ENCODE data around the gene EDARADD. TPM values are rescaled to one million over a fixed set of nuclear protein-coding genes. Genes with fewer than 3 reads are reported as not detected.
A peak's percentile ranks its signal among the peaks of the same experiment; 100 is the strongest.

Gene EDARADD
- total RNA-seq, 4 donors from 2014 or later, result 4.6 to 9.6 (median 5.5) TPM

DNA sequence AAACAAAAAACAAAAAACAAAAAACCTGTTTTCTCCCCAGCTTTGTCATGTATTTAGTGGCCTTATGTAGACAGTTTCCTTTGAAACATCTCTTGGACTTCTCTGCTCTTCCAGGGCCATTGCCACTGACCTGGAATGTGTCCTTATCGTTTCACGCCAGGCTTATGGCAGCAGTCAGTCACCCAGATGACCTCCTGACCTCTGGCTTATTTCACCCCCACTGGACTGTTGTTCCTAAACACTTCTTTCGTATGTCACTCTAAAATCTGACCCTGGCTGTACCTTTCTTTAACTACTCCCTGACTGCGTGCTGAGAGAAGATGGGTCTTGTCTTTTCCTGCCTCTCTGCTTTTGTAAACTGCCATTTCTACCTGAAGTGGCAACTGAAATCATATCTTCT lies 138.8 kb downstream of the EDARADD start:
- Histone ChIP-seq H3K27ac (no peak overlapping the region), H3K4me1 (peaks cover 0 to 47% (median 4%) of the 10 kb centered on the region in 3 donors), H3K9me3 (no peaks in the 10 kb centered on the region), H3K36me3 (peaks cover 0 to 64% (median 0%) of the 10 kb centered on the region in 3 donors), H3K27me3 (no peaks in the 10 kb centered on the region), H3K4me3 (no peak overlapping the region)
- intact Hi-C loops (cut with DNase I), result no loop called here
- TF ChIP-seq POLR2A (IDR thresholded peaks at IDR 0.05), result no peak
- TF ChIP-seq, protein P1, sequence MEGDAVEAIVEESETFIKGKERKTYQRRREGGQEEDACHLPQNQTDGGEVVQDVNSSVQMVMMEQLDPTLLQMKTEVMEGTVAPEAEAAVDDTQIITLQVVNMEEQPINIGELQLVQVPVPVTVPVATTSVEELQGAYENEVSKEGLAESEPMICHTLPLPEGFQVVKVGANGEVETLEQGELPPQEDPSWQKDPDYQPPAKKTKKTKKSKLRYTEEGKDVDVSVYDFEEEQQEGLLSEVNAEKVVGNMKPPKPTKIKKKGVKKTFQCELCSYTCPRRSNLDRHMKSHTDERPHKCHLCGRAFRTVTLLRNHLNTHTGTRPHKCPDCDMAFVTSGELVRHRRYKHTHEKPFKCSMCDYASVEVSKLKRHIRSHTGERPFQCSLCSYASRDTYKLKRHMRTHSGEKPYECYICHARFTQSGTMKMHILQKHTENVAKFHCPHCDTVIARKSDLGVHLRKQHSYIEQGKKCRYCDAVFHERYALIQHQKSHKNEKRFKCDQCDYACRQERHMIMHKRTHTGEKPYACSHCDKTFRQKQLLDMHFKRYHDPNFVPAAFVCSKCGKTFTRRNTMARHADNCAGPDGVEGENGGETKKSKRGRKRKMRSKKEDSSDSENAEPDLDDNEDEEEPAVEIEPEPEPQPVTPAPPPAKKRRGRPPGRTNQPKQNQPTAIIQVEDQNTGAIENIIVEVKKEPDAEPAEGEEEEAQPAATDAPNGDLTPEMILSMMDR (IDR thresholded peaks at IDR 0.05), result no peak
- no peak for DNase-seq
- 84 to 89% methylated on average over 4 of the region's 4 CpGs for WGBS, 2 donors

DNA sequence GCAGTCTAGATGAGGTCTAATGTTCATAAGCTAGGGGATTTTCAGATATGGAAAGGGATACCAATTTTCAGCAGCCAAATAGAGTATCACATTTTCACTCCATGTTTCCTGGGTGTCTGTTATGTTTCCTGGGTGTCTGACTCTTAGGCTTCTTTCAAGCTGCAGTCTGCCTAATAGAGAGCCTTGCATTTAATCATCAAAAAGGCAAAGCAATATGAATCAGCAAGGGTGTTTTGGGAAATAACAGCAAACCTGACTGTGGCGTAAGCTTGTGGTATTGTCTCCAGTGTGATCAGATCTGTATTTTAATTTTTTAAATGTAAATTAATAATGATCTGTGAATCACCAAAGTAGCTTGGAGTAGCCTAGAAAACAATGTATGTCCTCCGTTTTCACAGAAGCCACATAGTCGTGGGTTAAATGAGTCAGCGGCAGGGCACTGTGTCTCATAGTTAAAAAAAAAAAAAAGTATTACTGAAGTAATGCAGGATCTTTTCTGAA lies 140.1 kb downstream of the EDARADD start:
- H3K4me1 ChIP-seq, result peaks cover 0 to 47% (median 4%) of the 10 kb centered on the region in 3 donors
- no peaks in the 10 kb centered on the region for H3K27me3 ChIP-seq
- peak overlapping the region in 1 of 4 donors; percentile 29 for H3K27ac ChIP-seq
- H3K9me3 ChIP-seq, result no peaks in the 10 kb centered on the region
- WGBS, 2 donors, result 18 to 46% methylated on average over 4 of the region's 4 CpGs
- no peak overlapping the region for H3K4me3 ChIP-seq
- intact Hi-C loops (cut with DNase I), result no loop called here
- TF ChIP-seq, protein P1 (IDR thresholded peaks at IDR 0.05), result no peak
- TF ChIP-seq POLR2A (IDR thresholded peaks at IDR 0.05), result no peak
- DNase-seq, result no peak
- peaks cover 0 to 65% (median 0%) of the 10 kb centered on the region in 3 donors for H3K36me3 ChIP-seq

Other genes starting within 250 kb of the EDARADD start
- 1 to 10 TPM; 1.2 to 6.3 (median 2.4) TPM for gene ERO1B, start 112.3 kb upstream of the EDARADD start, total RNA-seq
- gene LGALS8, start 129.7 kb downstream of the EDARADD start, total RNA-seq, result 10 to 100 TPM; 45.2 to 70.6 (median 52.4) TPM
- gene HEATR1, start 210.2 kb downstream of the EDARADD start, total RNA-seq, result 10 to 100 TPM; 12.4 to 38.9 (median 23.9) TPM